HG03135 (cell line): Measurements from ENCODE around the gene NOG.

Experiments used
- ATAC-seq: cut with Tn5 transposase; IDR thresholded peaks from one replicate; pipeline ENCODE4 v1.9.1; 2021; ENCODE audit warnings: mild to moderate bottlenecking, moderate library complexity; ENCODE audit not compliant: unreplicated experiment

Gene NOG

DNA sequence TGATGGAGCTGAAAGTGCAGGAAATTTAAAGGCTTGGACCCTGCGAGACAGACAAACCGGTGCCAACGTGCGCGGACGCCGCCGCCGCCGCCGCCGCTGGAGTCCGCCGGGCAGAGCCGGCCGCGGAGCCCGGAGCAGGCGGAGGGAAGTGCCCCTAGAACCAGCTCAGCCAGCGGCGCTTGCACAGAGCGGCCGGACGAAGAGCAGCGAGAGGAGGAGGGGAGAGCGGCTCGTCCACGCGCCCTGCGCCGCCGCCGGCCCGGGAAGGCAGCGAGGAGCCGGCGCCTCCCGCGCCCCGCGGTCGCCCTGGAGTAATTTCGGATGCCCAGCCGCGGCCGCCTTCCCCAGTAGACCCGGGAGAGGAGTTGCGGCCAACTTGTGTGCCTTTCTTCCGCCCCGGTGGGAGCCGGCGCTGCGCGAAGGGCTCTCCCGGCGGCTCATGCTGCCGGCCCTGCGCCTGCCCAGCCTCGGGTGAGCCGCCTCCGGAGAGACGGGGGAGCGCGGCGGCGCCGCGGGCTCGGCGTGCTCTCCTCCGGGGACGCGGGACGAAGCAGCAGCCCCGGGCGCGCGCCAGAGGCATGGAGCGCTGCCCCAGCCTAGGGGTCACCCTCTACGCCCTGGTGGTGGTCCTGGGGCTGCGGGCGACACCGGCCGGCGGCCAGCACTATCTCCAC is at the start of gene NOG:
TSS of gene NOG (plus strand) at position 54 of the 674 bp plus-strand sequence. CDS start at position 579, 525 bp downstream.
- ATAC-seq: no peak

GRCh38 chr17:56545106-56545505 is 48.4 kb upstream of the NOG start:
- ATAC-seq: no peak

- ATAC-seq: no peak
Measured at GRCh38 chr17:56545930-56546329, 47.6 kb upstream of the NOG start.

DNA sequence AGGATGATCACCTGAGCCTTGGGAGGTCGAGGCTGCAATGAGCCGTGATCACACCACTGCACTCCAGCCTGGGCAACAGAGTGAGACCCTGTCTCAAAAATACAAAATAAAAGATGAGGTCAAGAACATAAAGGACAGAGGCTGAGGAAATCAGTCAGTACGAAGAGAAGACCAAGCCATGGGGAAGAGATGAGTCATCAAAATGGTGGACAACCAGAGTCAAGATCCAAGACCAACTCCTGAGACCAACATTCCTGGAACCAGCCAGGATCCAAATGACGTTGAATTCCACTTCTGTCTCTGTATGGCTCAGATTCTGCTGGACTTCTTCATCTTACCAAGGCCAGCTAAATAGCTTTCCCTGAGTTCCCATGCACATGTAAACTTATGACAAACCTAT is 44.8 kb upstream of the NOG start:
- no peak for ATAC-seq

DNA sequence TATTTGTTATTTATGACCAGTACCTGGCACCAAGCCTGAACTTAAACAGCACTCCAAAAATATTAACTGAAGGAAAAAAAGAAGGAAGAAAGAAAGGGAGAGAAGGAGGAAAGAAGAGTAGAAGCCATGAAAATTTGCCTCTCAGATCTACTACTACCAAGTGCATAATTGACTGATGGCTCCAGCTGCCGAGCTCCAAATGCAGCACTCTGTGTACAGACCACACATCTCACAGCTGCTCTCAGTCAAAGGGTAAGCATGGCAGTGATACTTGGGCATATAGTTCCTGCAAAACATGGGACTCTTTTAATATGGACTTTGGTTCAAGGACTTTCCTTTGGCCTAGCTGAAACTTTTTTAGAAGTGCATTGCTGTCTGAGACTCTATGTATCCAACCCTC is 44.0 kb upstream of the NOG start:
- no peak for ATAC-seq

DNA sequence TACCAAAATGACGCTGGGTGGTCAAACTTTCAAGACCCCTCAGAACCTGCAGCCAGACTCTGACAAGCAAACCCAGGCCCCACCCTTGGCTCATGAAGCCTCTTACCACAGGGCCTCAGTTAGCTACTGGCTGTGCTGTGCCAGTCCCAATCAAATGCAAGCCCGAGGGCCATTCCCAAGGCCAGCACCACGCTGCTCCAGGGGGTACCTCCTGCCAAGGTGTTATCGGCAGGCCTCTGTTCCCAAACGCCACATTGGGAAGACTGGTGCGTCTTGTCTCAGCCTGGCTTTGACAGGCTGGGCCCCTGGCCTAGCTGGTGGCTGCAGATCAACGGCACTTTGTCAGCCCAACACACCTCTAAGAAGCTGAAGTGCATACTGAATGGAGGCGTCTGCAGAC is 35.8 kb upstream of the NOG start:
- no peak for ATAC-seq

DNA sequence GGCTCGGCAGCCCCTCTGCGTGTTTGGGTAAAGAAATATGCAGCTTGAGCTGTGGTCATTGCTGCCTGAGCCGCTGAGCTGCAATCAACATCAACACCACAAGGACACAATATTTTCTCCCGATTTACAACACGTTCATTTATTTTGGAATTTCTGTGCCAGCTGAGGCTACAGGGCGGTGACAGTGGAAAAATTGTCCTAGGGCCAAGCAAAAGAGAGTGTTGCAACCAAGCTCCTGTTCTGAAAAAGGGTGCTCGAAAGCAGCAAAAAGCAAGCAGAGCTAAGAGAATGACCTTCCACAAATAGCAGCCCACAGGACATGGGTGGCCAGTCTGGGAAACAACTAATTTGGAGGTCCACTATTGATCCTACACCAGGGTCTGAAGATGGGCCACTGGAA is 35.4 kb upstream of the NOG start:
- ATAC-seq: no peak

- ATAC-seq: no peak
Measured at GRCh38 chr17:56570199-56570598, 23.3 kb upstream of the NOG start.

DNA sequence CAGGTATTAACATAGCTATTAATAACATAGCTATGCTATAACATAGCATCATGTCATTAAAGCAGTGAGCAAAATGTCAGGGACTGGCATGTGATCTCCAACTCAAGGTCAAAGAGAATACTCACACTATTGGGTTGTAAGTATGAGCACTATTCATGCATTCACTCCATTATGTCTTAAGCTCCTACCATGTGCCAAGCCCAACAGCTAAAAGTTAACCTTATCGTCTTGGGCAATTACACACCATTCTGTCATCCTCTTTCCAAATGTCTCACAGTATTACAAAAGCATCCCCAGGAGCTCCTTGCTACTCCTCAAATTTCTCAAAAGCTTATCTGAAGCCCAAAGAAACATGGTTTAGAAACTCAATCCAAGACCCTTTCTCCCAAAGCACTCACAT is 22.0 kb upstream of the NOG start:
- no peak for ATAC-seq

GRCh38 chr17:56577190-56577842 is 16.2 kb upstream of the NOG start:
- no peak for ATAC-seq

DNA sequence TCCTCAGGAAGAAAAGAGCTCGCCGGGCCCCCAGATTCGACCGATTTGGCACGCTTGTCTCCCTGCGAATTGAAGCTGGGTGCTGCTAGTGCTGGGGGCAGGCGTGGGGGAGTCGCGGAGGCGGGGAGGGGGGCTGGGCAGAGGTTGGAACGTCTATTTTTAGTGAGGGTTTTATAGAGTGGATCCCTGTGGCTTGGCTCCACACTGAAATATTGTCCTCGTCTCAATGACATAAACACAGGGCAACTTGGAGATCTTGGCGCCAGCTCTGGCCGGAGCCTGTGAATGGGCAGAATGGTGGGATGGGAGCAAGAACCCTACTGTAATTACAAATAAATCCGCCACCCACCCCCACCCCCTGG is 15.7 kb upstream of the NOG start:
- ATAC-seq: no peak

GRCh38 chr17:56581635-56582627 is 11.6 kb upstream of the NOG start:
- ATAC-seq: no peak

- no peak for ATAC-seq
Measured at GRCh38 chr17:56583772-56584171, 9.7 kb upstream of the NOG start.

DNA sequence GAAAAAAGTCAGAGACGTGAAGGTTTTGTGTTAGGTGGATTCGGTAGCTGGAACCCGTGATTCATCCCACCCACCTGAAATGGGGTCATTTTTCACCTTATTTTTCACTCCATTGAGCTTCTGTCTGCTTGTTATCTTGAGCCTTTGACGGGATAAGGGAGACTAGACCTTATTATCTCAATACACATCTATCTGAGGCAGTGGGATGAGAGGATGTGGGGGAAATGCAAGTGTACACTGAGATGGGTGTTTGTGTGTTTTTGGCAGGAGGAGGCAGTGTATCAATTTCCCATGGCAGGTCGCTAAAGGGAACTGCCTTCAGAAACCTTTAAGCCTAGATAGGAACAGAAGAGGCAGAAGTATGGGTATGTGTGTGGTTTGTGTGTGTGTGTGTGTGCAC is 6.2 kb upstream of the NOG start:
- ATAC-seq: no peak

DNA sequence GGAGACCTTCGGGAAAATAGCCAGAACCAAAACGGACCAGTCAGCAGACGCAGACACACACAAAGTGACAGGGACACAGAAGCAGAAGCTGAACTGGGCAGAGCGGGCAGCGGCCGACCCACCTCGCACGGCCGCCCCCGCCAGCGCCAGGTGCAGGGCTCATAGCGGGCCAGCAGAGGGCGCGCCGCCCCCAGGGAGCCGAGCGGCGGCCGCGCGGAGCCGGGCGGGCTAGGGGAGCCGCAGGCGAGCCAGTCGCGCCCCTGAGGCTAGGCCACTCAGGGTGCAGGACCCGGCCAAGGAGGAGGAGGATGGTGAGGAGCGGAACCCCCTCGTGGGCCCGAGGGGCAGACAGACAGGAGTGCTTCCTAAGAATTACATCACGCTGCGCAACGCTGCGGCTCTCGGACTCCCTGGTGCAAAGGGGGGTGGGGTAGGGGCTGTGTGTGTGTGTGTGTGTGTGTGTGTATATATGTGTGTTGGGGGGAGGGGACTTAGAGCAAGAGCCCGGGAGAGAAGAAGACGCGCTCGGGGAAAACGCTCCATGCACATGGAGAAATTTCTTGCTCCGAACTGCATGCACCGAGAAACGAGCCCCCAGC is 913 bp upstream of the NOG start:
- peak; percentile 70 for ATAC-seq

GRCh38 chr17:56593086-56593645 is 333 bp upstream of the NOG start:
- ATAC-seq: no peak

DNA sequence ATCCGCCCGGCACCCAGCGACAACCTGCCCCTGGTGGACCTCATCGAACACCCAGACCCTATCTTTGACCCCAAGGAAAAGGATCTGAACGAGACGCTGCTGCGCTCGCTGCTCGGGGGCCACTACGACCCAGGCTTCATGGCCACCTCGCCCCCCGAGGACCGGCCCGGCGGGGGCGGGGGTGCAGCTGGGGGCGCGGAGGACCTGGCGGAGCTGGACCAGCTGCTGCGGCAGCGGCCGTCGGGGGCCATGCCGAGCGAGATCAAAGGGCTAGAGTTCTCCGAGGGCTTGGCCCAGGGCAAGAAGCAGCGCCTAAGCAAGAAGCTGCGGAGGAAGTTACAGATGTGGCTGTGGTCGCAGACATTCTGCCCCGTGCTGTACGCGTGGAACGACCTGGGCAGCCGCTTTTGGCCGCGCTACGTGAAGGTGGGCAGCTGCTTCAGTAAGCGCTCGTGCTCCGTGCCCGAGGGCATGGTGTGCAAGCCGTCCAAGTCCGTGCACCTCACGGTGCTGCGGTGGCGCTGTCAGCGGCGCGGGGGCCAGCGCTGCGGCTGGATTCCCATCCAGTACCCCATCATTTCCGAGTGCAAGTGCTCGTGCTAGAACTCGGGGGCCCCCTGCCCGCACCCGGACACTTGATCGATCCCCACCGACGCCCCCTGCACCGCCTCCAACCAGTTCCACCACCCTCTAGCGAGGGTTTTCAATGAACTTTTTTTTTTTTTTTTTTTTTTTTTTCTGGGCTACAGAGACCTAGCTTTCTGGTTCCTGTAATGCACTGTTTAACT is 1.0 kb downstream of the NOG start:
- no peak for ATAC-seq

DNA sequence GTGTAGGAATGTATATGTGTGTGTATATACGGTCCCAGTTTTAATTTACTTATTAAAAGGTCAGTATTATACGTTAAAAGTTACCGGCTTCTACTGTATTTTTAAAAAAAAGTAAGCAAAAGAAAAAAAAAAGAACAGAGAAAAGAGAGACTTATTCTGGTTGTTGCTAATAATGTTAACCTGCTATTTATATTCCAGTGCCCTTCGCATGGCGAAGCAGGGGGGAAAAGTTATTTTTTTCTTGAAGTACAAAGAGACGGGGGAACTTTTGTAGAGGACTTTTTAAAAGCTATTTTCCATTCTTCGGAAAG is 1.6 kb downstream of the NOG start:
- no peak for ATAC-seq

- no peak for ATAC-seq
Measured at GRCh38 chr17:56595831-56596690, 2.6 kb downstream of the NOG start.
